Measurements from ENCODE around the gene BRWD1.

DNA sequence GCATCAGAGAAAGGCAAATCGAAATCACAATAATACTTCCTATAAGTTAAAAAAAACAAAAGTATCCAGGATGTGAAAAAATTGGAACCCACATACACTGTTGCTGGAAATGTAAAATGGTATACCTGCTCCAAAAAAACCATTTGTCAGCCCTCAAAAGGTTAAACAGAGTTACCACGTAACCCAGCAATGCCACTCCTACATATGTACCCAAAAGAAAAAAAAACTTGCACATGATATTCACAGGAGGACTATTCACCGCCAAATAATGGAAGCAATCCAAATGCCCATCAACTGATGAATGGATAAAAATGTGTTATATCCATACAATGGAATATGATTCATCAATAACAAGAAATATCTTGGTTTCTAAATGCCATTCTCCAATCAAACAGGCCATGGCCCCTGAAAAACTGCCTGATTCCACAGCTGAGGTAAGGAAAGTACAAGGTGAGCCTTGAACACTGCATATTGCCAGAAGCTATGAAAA is 91.4 kb downstream of the BRWD1 start:
- TF ChIP-seq, protein P1, sequence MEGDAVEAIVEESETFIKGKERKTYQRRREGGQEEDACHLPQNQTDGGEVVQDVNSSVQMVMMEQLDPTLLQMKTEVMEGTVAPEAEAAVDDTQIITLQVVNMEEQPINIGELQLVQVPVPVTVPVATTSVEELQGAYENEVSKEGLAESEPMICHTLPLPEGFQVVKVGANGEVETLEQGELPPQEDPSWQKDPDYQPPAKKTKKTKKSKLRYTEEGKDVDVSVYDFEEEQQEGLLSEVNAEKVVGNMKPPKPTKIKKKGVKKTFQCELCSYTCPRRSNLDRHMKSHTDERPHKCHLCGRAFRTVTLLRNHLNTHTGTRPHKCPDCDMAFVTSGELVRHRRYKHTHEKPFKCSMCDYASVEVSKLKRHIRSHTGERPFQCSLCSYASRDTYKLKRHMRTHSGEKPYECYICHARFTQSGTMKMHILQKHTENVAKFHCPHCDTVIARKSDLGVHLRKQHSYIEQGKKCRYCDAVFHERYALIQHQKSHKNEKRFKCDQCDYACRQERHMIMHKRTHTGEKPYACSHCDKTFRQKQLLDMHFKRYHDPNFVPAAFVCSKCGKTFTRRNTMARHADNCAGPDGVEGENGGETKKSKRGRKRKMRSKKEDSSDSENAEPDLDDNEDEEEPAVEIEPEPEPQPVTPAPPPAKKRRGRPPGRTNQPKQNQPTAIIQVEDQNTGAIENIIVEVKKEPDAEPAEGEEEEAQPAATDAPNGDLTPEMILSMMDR (IDR thresholded peaks at IDR 0.05): no peak
- no peak for TF ChIP-seq POLR2A (IDR thresholded peaks at IDR 0.05)
